ENCODE data around the gene PNKP.
"Not testable (repeated sequence)": the region's sequence is repeated elsewhere in the genome, so short reads cannot be mapped to it uniquely, and the experiment has no call there.

PNKP gene

DNA sequence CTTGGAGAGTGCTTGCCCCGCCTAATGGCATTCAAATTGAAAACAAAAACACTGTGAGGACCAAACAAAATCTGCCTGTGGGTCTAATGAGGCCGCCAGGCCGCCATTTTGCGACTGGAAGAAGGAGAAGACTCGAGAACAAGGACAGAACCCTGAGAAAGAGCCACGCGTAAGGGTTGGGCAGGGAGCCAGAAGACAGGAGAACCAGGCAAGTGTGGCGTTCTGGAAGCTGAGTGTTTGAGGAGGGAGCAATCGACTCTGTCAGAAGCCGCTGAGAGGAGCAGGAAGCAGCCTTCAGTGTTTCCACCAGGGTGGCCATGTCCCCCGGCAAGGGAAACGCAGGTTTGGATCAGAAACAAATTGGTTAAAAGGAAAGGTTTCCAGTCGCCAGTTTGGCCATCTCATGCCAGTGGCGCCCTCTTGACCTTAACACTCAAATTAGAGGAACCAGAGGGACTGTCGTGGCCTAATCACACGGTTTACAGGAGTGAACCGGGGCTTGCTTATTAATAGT is 26.6 kb downstream of the PNKP start:
- DNase-seq, result no peak

DNA sequence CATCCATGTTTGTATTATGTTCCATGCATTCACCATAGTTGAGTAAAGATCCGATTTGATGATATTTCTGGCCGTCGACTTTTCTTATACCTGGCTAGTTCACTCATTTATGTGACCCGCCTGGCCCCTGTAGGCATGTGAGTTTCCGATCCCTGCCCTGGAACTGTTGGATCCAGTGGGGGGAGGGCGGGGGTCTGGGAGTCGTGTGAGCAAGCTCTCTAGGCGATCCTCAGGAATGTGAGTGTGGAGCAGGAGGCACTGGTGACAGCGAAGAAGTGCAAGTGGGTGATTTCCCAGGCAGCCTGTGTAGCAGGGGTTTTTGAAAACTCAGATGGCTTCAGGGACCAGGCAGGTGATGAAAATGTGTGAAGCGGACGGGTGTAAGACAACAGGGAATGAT is 27.1 kb downstream of the PNKP start:
- DNase-seq, result no peak

- DNase-seq, result no peak
Measured at GRCh38 chr19:49839713-49840112, 27.7 kb downstream of the PNKP start.

DNA sequence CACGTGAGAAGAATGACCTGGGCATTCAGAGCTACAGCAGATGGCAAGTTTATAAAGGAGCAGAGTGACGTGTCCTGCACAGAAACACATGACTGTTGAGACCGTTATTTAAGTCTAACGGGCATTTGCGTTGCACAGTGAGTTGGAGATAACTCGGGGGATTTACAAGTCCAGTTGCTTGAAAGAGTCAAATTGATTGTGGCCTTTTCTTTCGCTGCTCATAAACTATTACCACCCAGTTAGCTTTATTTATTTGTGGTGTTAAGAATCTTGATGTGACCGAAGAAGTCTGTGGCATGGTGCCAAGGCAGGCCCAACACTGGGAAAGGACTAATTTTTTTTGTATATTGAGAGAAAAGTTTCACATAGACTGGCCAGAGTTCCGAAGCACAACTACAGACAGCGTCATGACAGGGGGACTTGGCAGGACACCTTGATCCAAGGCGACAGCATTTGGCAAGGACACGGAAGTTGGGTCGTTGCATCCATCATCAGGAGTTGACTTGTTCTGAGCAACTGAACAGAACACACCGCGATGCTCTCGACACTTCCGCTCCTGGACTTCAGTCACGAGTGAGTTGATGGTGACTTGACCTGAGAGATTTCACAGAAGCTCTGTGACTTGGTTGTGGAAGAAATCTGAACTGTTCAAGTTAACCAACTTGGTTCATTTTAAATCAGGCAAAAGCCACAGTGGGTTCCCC is 28.3 kb downstream of the PNKP start:
- no peak for DNase-seq

- DNase-seq, result no peak
Measured at GRCh38 chr19:49837425-49837824, 30.0 kb downstream of the PNKP start.

GRCh38 chr19:49837009-49837310 is 30.4 kb downstream of the PNKP start:
- no peak for DNase-seq

- DNase-seq, result no peak
Measured at GRCh38 chr19:49836176-49837008, 31.0 kb downstream of the PNKP start.

- no peak for DNase-seq
Measured at GRCh38 chr19:49835562-49835961, 31.8 kb downstream of the PNKP start.

DNA sequence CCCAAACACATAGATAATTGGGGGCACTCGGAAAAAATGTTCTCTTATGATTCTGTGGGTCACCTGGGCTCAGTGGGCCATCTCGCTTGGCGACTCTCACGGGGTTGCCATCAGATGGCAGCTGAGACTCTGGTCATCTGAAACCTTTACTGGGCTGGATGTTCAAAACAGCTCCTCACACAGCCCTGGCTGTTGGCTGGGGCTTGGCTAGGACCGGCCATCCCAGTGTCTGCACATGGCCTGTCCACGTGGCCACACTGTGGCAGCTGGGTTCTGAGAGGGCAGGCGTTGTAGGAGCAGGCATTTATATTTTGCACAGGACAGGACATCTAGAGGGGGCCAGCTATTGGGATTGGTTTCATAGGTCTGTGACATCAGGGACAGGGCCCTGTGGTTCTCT is 33.8 kb downstream of the PNKP start:
- DNase-seq, result no peak

- DNase-seq, result no peak
Measured at GRCh38 chr19:49832556-49832955, 34.8 kb downstream of the PNKP start.

DNA sequence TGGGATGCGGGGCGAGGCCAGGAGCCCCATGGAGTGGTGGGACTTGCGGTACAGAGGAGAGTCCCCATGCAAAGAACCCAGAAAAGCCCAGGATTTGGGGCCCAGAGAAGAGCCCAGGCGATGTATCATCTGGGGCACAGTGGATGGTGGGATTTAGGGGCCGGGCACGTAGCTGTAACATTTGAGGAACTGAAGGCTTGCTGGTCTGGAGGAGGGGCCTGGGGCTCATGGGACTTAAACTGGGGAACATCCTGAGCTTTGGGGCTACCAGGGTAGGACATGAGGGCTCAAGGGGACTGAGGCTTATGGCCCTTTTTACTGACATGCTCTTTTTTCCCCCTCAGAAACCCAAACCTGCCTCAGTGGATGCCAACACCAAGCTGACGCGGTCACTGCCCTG is 35.8 kb downstream of the PNKP start:
- no peak for DNase-seq

DNA sequence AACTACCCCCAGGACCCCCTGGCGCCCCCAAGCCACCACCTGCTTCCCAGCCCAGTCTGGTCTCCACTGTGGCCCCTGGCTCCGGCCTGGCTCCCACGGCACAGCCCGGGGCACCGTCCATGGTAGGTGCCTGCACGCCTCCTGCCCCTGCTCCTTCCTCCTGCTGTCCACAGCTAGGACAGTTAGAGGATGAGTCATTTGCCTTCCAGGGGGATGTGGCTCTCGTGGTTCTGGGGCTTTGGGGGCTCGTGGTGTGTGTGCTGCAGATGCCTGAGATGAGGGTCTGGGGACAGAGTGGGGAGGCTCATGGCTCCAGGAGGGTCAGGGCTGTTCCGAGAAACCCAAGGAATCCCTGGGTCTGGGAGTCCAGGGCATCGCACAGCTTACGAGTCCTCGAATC is 36.6 kb downstream of the PNKP start:
- DNase-seq, result no peak

DNA sequence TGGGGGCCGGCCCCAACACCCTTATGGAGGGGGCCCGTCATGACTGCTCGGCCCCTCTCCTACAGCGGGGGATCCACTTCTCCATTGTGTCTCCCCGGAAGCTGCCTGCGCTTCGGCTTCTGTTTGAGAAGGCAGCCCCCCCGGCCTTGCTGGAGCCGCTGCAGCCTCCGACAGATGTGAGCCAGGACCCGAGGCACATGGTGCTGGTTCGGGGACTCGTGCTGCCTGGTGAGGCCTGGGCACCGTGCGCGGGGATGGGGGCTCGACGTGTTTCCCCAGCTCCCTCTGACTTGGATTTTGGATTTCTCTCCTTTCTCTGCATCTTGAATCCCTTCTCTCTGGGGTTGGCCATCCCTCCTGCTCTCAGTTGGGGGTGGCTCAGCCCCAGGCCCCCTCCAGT is 37.7 kb downstream of the PNKP start:
- no peak for DNase-seq

- DNase-seq, result no peak
Measured at GRCh38 chr19:49829200-49829599, 38.2 kb downstream of the PNKP start.

- no peak for DNase-seq
Measured at GRCh38 chr19:49827034-49827433, 40.3 kb downstream of the PNKP start.

GRCh38 chr19:49824662-49825061 is 42.7 kb downstream of the PNKP start:
- DNase-seq, result no peak

- no peak for DNase-seq
Measured at GRCh38 chr19:49823472-49823871, 43.9 kb downstream of the PNKP start.

- no peak for DNase-seq
Measured at GRCh38 chr19:49820125-49820524, 47.3 kb downstream of the PNKP start.

DNA sequence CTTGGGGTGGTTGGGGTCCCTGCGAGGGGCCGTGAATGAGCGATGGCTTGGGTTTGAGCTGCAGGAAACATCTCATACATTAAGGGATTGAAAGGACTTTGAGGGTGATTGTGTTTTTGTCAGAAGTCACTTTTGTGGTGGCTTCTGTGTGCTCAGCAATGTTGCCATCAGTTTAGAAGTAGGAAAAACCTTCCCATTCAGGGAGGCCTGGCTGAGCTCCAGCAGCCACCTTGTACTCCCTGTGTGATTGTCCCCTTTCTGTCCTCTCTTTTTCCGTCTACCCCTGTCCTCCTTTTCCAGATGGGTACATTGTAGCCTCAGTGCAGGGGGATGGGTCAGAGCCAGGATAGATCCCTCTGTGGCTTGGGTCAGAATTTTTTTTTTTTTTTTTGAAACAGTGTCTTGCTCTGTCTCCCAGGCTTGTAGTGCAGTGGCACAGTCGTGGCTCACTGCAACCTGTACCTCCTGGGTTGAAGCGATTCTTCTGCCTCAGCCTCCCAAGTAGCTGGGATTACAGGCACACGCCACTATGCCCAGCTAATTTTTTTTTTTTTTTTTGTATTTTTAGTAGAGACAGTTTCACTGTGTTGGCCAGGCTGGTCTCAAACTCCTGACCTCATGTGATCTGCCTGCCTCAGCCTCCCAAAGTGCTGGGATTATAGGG is 47.8 kb downstream of the PNKP start:
- DNase-seq, result not testable (repeated sequence)

- DNase-seq, result no peak
Measured at GRCh38 chr19:49818649-49819370, 48.6 kb downstream of the PNKP start.

DNA sequence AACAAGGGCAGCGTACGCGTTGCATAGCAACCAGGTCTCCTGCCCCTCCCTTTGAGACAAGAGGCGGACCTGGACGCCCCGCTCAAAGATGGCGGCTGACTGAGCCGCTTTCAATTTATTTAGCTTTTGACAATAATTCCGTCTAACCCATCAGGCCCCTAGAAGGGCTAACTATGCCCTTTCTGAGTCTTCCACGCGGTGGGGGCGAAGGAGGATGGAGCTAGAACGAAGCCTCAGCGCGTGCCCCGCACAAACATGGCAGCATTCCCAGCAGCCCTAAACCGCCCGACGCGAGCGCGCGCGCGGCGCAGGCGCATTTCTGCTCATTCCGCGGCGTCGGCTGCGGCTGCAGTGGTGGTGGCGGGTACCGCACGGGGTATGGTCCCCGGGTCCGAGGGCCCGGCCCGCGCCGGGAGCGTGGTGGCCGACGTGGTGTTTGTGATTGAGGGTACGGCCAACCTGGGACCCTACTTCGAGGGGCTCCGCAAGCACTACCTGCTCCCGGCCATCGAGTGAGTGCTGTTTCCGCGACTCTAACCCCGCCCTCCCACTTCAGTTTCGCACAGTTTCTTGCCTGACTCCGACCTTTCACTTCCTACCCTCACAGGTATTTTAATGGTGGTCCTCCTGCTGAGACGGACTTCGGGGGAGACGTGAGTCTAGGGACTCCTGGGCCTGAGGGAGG is 49.3 kb downstream of the PNKP start, which contains the start of gene MED25:
Gene MED25 (plus strand): TSS at position 326 of the 685 bp plus-strand sequence. CDS start 53 bp downstream, at position 379.
- DNase-seq, result peak; percentile 83

- DNase-seq, result no peak
Measured at GRCh38 chr19:49816590-49816989, 50.8 kb downstream of the PNKP start.
